Kidney (tissue), 14 donors: ENCODE measurements around the gene PLXNA2. TPM values are rescaled to one million over a fixed set of nuclear protein-coding genes. Genes with fewer than 3 reads are reported as not detected.

Experiments
- DNase-seq, 5 donors: peaks; one replicate each; pipeline ENCODE4 v3.0.0-alpha.2; 2013 to 2020
- FAIRE-seq: peaks from 2 replicates; lab custom pipeline; 2012; peaks lifted over from hg19 to GRCh38; lab: Jason Lieb, UNC
- H3K27ac ChIP-seq, 2 donors: one replicate each; pipeline ENCODE4 v1.7.0; 2013; ENCODE audit warnings: low read depth in 2 of 2, low read length in 2 of 2, inconsistent platforms in 1 of 2
- H3K27me3 ChIP-seq: one replicate; pipeline ENCODE4 v1.7.1; 2013; ENCODE audit warnings: low read length, inconsistent platforms; ENCODE audit not compliant: control insufficient read depth, insufficient read depth
- H3K36me3 ChIP-seq, 3 donors: one replicate each; pipeline versions ENCODE4 v1.7.0 to v1.7.1; 2013; ENCODE audit warnings: low read length in 3 of 3, control low read depth in 1 of 3, inconsistent platforms in 1 of 3; ENCODE audit not compliant: insufficient read depth in 3 of 3, control insufficient read depth in 2 of 3
- H3K4me1 ChIP-seq, 3 donors: one replicate each; pipeline versions ENCODE4 v1.7.0 to v1.7.1; 2013; ENCODE audit warnings: low read length in 3 of 3, inconsistent platforms in 1 of 3, low read depth in 1 of 3; ENCODE audit not compliant: control insufficient read depth in 2 of 3, insufficient read depth in 2 of 3
- H3K4me3 ChIP-seq, 3 donors: one replicate each; pipeline versions ENCODE4 v1.7.0 to v1.8.1; 2013; ENCODE audit warnings: low read length in 3 of 3, control low read depth in 1 of 3, inconsistent platforms in 1 of 3
- H3K9ac ChIP-seq, 3 donors: one replicate each; pipeline versions ENCODE4 v1.7.0 to v1.7.1; 2013; ENCODE audit warnings: low read length in 3 of 3, control low read depth in 1 of 3, inconsistent platforms in 1 of 3
- H3K9me3 ChIP-seq, 3 donors: one replicate each; pipeline versions ENCODE4 v1.7.0 to v1.7.1; 2013; ENCODE audit warnings: low read length in 3 of 3, control low read depth in 1 of 3, inconsistent platforms in 1 of 3; ENCODE audit not compliant: control insufficient read depth in 2 of 3, insufficient read depth in 1 of 3
- CTCF ChIP-seq: IDR thresholded peaks from 3 replicates; pipeline ENCODE4 v1.5.1; 2012; ENCODE audit warnings: mild to moderate bottlenecking, moderate library complexity, borderline replicate concordance; ENCODE audit not compliant: insufficient read depth; ENCODE audit errors: extremely low read depth
- intact Hi-C: fragments of 100-400 bp; cut with DNase I; formaldehyde crosslinking; loops from one replicate; pipeline ENCODE4 v1.11.1; 2022
- polyA plus RNA-seq: library from polyadenylated mRNA; stranded (reverse); fragments of 350-450 nt; fragmentation: Illumina TruSeq; extraction: RNeasy Lipid Tissue Mini Kit (QIAGEN cat#74804); gene quantifications from one replicate; pipeline ENCODE4 v1.2.3, GENCODE V29; 2014; ENCODE audit warnings: low read depth, low replicate concordance; ENCODE audit not compliant: insufficient read depth
- total RNA-seq: library from RNA; stranded (reverse); fragmentation: NEBNext Ultra II Directional; extraction: Animal tissue kit (Norgen Biotek cat#: 25700); gene quantifications from one replicate; pipeline ENCODE4 v1.2.1, GENCODE V29; 2021
- donor health status: control.
- donor health status: control.
- donor health status: control.
- donor health status: control.
- donor health status: control.
- donor health status: DM: yes; HTN: yes; CAD: no.
- donor health status: Normal renal cell carcinoma (clear cell type).

Gene PLXNA2
- total and polyA plus RNA-seq, 2 donors from 2014 or later, result 2.4 to 27.9 TPM

- TF ChIP-seq CTCF, result no peak
- no peak overlapping the region for H3K27ac ChIP-seq
- DNase-seq (no peak), FAIRE-seq (no peak)
- no peaks in the 10 kb centered on the region for H3K36me3 ChIP-seq
- H3K4me1 ChIP-seq, result peaks cover 0 to 9% (median 7%) of the 10 kb centered on the region in 3 donors
- intact Hi-C loops, result no loop called here
- H3K27me3 ChIP-seq, result no peaks in the 10 kb centered on the region
- no peak overlapping the region for H3K4me3 ChIP-seq
- no peaks in the 10 kb centered on the region for H3K9me3 ChIP-seq
- H3K9ac ChIP-seq, result no peak overlapping the region
These were observed 19.9 kb downstream of the PLXNA2 start for GRCh38 chr1:208224192-208224713.

- no peaks in the 10 kb centered on the region for H3K9me3 ChIP-seq
- no peak for TF ChIP-seq CTCF
- FAIRE-seq (no peak), DNase-seq (no peak)
- no peaks in the 10 kb centered on the region for H3K36me3 ChIP-seq
- H3K4me3 ChIP-seq, result no peak overlapping the region
- no peak overlapping the region for H3K9ac ChIP-seq
- intact Hi-C loops, result no loop called here
- H3K27me3 ChIP-seq, result no peaks in the 10 kb centered on the region
- no peak overlapping the region for H3K27ac ChIP-seq
- peaks cover 0 to 20% (median 14%) of the 10 kb centered on the region in 3 donors for H3K4me1 ChIP-seq
These were observed 21.0 kb downstream of the PLXNA2 start for GRCh38 chr1:208223136-208223535.

GRCh38 chr1:208222376-208223126, 21.6 kb downstream of the PLXNA2 start:
- Histone ChIP-seq H3K9ac (no peak overlapping the region), H3K27me3 (no peaks in the 10 kb centered on the region), H3K9me3 (no peaks in the 10 kb centered on the region), H3K4me1 (peaks cover 0 to 20% (median 14%) of the 10 kb centered on the region in 3 donors), H3K36me3 (no peaks in the 10 kb centered on the region), H3K4me3 (no peak overlapping the region), H3K27ac (no peak overlapping the region)
- FAIRE-seq (no peak), DNase-seq (no peak)
- TF ChIP-seq CTCF, result no peak
- intact Hi-C loops, result no loop called here
